Loucy (cell line): ENCODE measurements around the gene RHOU.

ENCODE experiments used
- H2AFZ ChIP-seq: fragments of 200-600 bp; sonication (generic); 2 replicates; pipeline ENCODE4 v1.6.0; 2016; ENCODE audit warnings: antibody characterized with exemption, mild to moderate bottlenecking, low read length, moderate library complexity
- H3F3A ChIP-seq: fragments of 200-600 bp; 2 replicates; pipeline ENCODE4 v1.6.0; 2016; ENCODE audit warnings: antibody characterized with exemption, low read depth, mild to moderate bottlenecking
- H3K27me3 ChIP-seq: fragments of 200-600 bp; sonication (generic); 2 replicates; pipeline ENCODE4 v1.6.1; 2014; ENCODE audit warnings: low read length, mild to moderate bottlenecking; ENCODE audit not compliant: insufficient read depth, poor library complexity, severe bottlenecking
- H3K36me3 ChIP-seq: fragments of 200-600 bp; sonication (generic); 2 replicates; pipeline ENCODE4 v1.6.1; 2016; ENCODE audit warnings: low read length; ENCODE audit not compliant: insufficient read depth
- H3K4me1 ChIP-seq: fragments of 200-600 bp; sonication (generic); 2 replicates; pipeline ENCODE4 v1.5.1; 2014; ENCODE audit warnings: low read length, mild to moderate bottlenecking; ENCODE audit not compliant: insufficient read depth, poor library complexity, severe bottlenecking
- H3K4me2 ChIP-seq: fragments of 200-600 bp; sonication (generic); 2 replicates; pipeline ENCODE4 v1.6.0; 2014; ENCODE audit warnings: antibody characterized with exemption, low read length, low read depth, mild to moderate bottlenecking; ENCODE audit not compliant: poor library complexity, severe bottlenecking
- H3K4me3 ChIP-seq: fragments of 200-600 bp; sonication (generic); 2 replicates; pipeline ENCODE4 v1.5.1; 2014; ENCODE audit warnings: low read length, mild to moderate bottlenecking, mixed read lengths; ENCODE audit not compliant: poor library complexity, severe bottlenecking
- H3K79me2 ChIP-seq: fragments of 200-600 bp; sonication (generic); 2 replicates; pipeline ENCODE4 v1.6.1; 2014; ENCODE audit warnings: low read length; ENCODE audit not compliant: insufficient read depth
- H3K9ac ChIP-seq: fragments of 200-600 bp; sonication (generic); 2 replicates; pipeline ENCODE4 v1.6.0; 2014; ENCODE audit warnings: mild to moderate bottlenecking, low read depth, low read length, moderate library complexity; ENCODE audit not compliant: poor library complexity, severe bottlenecking
- H3K9me2 ChIP-seq: fragments of 200-600 bp; sonication (generic); replicated peaks from 2 replicates; pipeline ENCODE4 v1.6.1; 2016; ENCODE audit warnings: low read depth, low read length, mixed read lengths
- H3K9me3 ChIP-seq: fragments of 200-600 bp; sonication (generic); 2 replicates; pipeline ENCODE4 v1.6.1; 2014; ENCODE audit warnings: mild to moderate bottlenecking, antibody characterized with exemption, low read length, low read depth; ENCODE audit not compliant: insufficient read depth
- H4K20me1 ChIP-seq: fragments of 200-600 bp; sonication (generic); 2 replicates; pipeline ENCODE4 v1.6.0; 2014; ENCODE audit warnings: antibody characterized with exemption, low read length, mild to moderate bottlenecking; ENCODE audit not compliant: insufficient read depth, poor library complexity, severe bottlenecking
- CTCF ChIP-seq: fragments of 200-600 bp; sonication (generic); conservative IDR thresholded peaks from 2 replicates; pipeline ENCODE4 v1.5.1; 2014; ENCODE audit warnings: mild to moderate bottlenecking, antibody characterized with exemption, low read length
- EZH2phosphoT487 ChIP-seq: fragments of 200-600 bp; IDR thresholded peaks from 2 replicates; pipeline ENCODE4 v1.6.1; 2018; ENCODE audit warnings: antibody characterized with exemption, mild to moderate bottlenecking, moderate library complexity, borderline replicate concordance

RHOU gene

DNA sequence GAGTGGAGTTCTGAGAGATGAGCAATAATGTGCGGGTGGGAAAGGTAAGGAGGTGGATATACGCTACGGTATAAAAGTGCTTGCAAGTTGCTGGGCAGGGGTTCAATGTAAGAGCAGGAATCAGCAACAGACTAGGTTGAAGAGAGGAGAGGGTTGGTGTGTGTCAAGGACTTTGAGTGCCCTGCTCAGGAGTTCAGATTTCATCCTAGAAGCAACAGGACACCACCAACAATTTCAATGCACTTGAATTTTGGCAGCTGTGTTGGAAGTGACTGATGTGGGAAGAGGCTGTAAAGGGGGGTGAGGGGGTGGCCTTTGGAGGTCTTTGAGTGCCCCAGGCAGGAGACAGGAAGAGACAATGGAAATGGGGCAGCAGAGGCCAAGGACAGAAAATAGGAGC lies 57.3 kb downstream of the RHOU start:
- Histone ChIP-seq H3K4me3 (peak overlapping the region; percentile 62), H3K9ac (peak overlapping the region; percentile 45), H3K9me2 (no peaks in the 10 kb centered on the region), H3F3A (peaks cover 22% of the 10 kb centered on the region), H3K9me3 (no peaks in the 10 kb centered on the region), H3K79me2 (no peaks in the 10 kb centered on the region), H4K20me1 (no peaks in the 10 kb centered on the region), H3K36me3 (no peaks in the 10 kb centered on the region), H3K4me1 (peaks cover 64% of the 10 kb centered on the region), H3K27me3 (no peaks in the 10 kb centered on the region), H3K4me2 (peak overlapping the region; percentile 74), H2AFZ (peak overlapping the region; percentile 45; the same call in 1 of the 2 replicates)
- TF ChIP-seq EZH2phosphoT487 = no peak
- no peak for TF ChIP-seq CTCF

GRCh38 chr1:228793032-228793431 lies 57.8 kb downstream of the RHOU start:
- H2AFZ ChIP-seq = peak overlapping the region; percentile 45; the same call in 1 of the 2 replicates
- no peaks in the 10 kb centered on the region for H4K20me1 ChIP-seq
- H3K36me3 ChIP-seq = no peaks in the 10 kb centered on the region
- H3F3A ChIP-seq = peaks cover 22% of the 10 kb centered on the region
- H3K9ac ChIP-seq = peak overlapping the region; percentile 45
- peak overlapping the region; percentile 62 for H3K4me3 ChIP-seq
- no peaks in the 10 kb centered on the region for H3K9me2 ChIP-seq
- H3K9me3 ChIP-seq = no peaks in the 10 kb centered on the region
- H3K4me1 ChIP-seq = peaks cover 69% of the 10 kb centered on the region
- no peaks in the 10 kb centered on the region for H3K79me2 ChIP-seq
- peak; percentile 52 for TF ChIP-seq CTCF
- no peak for TF ChIP-seq EZH2phosphoT487
- H3K27me3 ChIP-seq = no peaks in the 10 kb centered on the region
- H3K4me2 ChIP-seq = peak overlapping the region; percentile 74

GRCh38 chr1:228794173-228794572 lies 58.9 kb downstream of the RHOU start:
- Histone ChIP-seq H3K27me3 (no peaks in the 10 kb centered on the region), H3K9me3 (no peaks in the 10 kb centered on the region), H3K36me3 (no peaks in the 10 kb centered on the region), H3K4me1 (peaks cover 77% of the 10 kb centered on the region), H3K9me2 (no peaks in the 10 kb centered on the region), H3K79me2 (no peaks in the 10 kb centered on the region), H2AFZ (no peak overlapping the region), H3K4me3 (peak overlapping the region; percentile 62), H3F3A (peaks cover 22% of the 10 kb centered on the region), H3K4me2 (peak overlapping the region; percentile 74), H3K9ac (peak overlapping the region; percentile 37), H4K20me1 (no peaks in the 10 kb centered on the region)
- TF ChIP-seq CTCF = peak; percentile 34
- TF ChIP-seq EZH2phosphoT487 = no peak
